Breast epithelium (tissue), 4 donors: Measurements from ENCODE around the gene PDE4D. TPM values are rescaled to one million over a fixed set of nuclear protein-coding genes. Genes with fewer than 3 reads are reported as not detected.

Source experiments
- DNase-seq, 2 donors: peaks; one replicate each; pipeline ENCODE4 v3.0.0-alpha.2; 2019; ENCODE audit warnings: low spot score in 2 of 2
- H3K27ac ChIP-seq, 2 donors: fragments of 200-600 bp; sonication (generic) in 1 of 2; one replicate each; pipeline ENCODE4 v1.5.1; 2016 to 2019; ENCODE audit warnings: mild to moderate bottlenecking in 1 of 2
- H3K27me3 ChIP-seq, 2 donors: fragments of 200-600 bp; sonication (generic) in 1 of 2; one replicate each; pipeline versions ENCODE4 v1.5.1 to v1.6.0; 2017 to 2019; ENCODE audit warnings: control low read depth in 1 of 2, mild to moderate bottlenecking in 1 of 2
- H3K36me3 ChIP-seq: fragments of 200-600 bp; one replicate; pipeline ENCODE4 v1.5.1; 2019
- H3K4me1 ChIP-seq, 2 donors: fragments of 200-600 bp; sonication (generic); one replicate each; pipeline ENCODE4 v1.5.1; 2016 to 2019; ENCODE audit warnings: control low read depth in 1 of 2
- H3K4me3 ChIP-seq, 3 donors: fragments of 200-600 bp; sonication (generic); 1 replicate in 2 of 3; 2 replicates in 1 of 3; pipeline ENCODE4 v1.5.1; 2016 to 2019; ENCODE audit warnings: mild to moderate bottlenecking in 3 of 3, moderate library complexity in 2 of 3
- H3K9me3 ChIP-seq, 2 donors: fragments of 200-600 bp; sonication (generic) in 1 of 2; one replicate each; pipeline ENCODE4 v1.5.1; 2016 to 2019; ENCODE audit warnings: control low read depth in 1 of 2
- CTCF ChIP-seq, 3 donors: fragments of 450-650 bp; IDR thresholded peaks; one replicate each; pipeline ENCODE4 v1.5.1; 2016 to 2017; ENCODE audit warnings: antibody characterized with exemption in 3 of 3, mild to moderate bottlenecking in 3 of 3, moderate library complexity in 3 of 3
- POLR2A ChIP-seq: fragments of 450-650 bp; IDR thresholded peaks from one replicate; pipeline ENCODE4 v1.6.1; 2016; ENCODE audit warnings: antibody characterized with exemption, mild to moderate bottlenecking, moderate library complexity
- POLR2AphosphoS5 ChIP-seq, 3 donors: sonication (generic); formaldehyde crosslinking; IDR thresholded peaks; one replicate each; pipeline ENCODE4 v1.6.1; 2017; ENCODE audit warnings: antibody characterized with exemption in 3 of 3
- intact Hi-C: fragments of 100-400 bp; cut with DNase I; formaldehyde crosslinking; loops from one replicate; pipeline ENCODE4 v1.15.1; 2023; ENCODE audit warnings: low total_unique reads
- total RNA-seq, 3 donors: library from RNA; depleted of rRNA; stranded (reverse); fragments of >200 nt; gene quantifications; one replicate each; pipeline ENCODE4 v1.1.0, GENCODE V29; 2016

PDE4D gene
- total RNA-seq, 3 donors from 2014 or later = 14.4 to 37.4 (median 28.2) TPM

- intact Hi-C loops = no loop called here
- H3K4me1 ChIP-seq = no peaks in the 10 kb centered on the region
- no peak overlapping the region for H3K4me3 ChIP-seq
- no peaks in the 10 kb centered on the region for H3K9me3 ChIP-seq
- H3K27me3 ChIP-seq = no peaks in the 10 kb centered on the region
- H3K27ac ChIP-seq = no peak overlapping the region
- no peak for DNase-seq
- H3K36me3 ChIP-seq = no peaks in the 10 kb centered on the region
- TF ChIP-seq POLR2A (no peak), POLR2AphosphoS5 (IDR thresholded peaks at IDR 0.05) (no peak), CTCF (IDR thresholded peaks at IDR 0.05) (no peak)
These were observed 547.0 kb downstream of the PDE4D start for GRCh38 chr5:59346514-59346913.

GRCh38 chr5:59342181-59342580 lies 551.3 kb downstream of the PDE4D start:
- Histone ChIP-seq H3K4me1 (no peaks in the 10 kb centered on the region), H3K9me3 (no peaks in the 10 kb centered on the region), H3K36me3 (no peaks in the 10 kb centered on the region), H3K27me3 (no peaks in the 10 kb centered on the region), H3K4me3 (no peak overlapping the region), H3K27ac (no peak overlapping the region)
- DNase-seq = no peak
- intact Hi-C loops = no loop called here
- TF ChIP-seq POLR2AphosphoS5 (IDR thresholded peaks at IDR 0.05) (no peak), POLR2A (no peak), CTCF (IDR thresholded peaks at IDR 0.05) (no peak)

GRCh38 chr5:59341760-59342159 lies 551.8 kb downstream of the PDE4D start:
- Histone ChIP-seq H3K27me3 (no peaks in the 10 kb centered on the region), H3K36me3 (no peaks in the 10 kb centered on the region), H3K4me3 (no peak overlapping the region), H3K4me1 (no peaks in the 10 kb centered on the region), H3K9me3 (no peaks in the 10 kb centered on the region), H3K27ac (no peak overlapping the region)
- no peak for DNase-seq
- TF ChIP-seq POLR2A (no peak), CTCF (IDR thresholded peaks at IDR 0.05) (no peak), POLR2AphosphoS5 (IDR thresholded peaks at IDR 0.05) (no peak)
- intact Hi-C loops = no loop called here

GRCh38 chr5:59341155-59341554 lies 552.4 kb downstream of the PDE4D start:
- TF ChIP-seq POLR2AphosphoS5 (IDR thresholded peaks at IDR 0.05) = no peak
- no peak for TF ChIP-seq CTCF (IDR thresholded peaks at IDR 0.05)
- TF ChIP-seq POLR2A = no peak
- Histone ChIP-seq H3K4me3 (no peak overlapping the region), H3K27ac (no peak overlapping the region), H3K27me3 (no peaks in the 10 kb centered on the region), H3K4me1 (no peaks in the 10 kb centered on the region), H3K36me3 (no peaks in the 10 kb centered on the region), H3K9me3 (no peaks in the 10 kb centered on the region)
- intact Hi-C loops = no loop called here
- DNase-seq = no peak

- no peak for TF ChIP-seq POLR2A
- no peaks in the 10 kb centered on the region for H3K4me1 ChIP-seq
- no peaks in the 10 kb centered on the region for H3K27me3 ChIP-seq
- no peaks in the 10 kb centered on the region for H3K36me3 ChIP-seq
- intact Hi-C loops = no loop called here
- no peaks in the 10 kb centered on the region for H3K9me3 ChIP-seq
- H3K27ac ChIP-seq = no peak overlapping the region
- DNase-seq = no peak
- no peak overlapping the region for H3K4me3 ChIP-seq
These were observed 552.9 kb downstream of the PDE4D start for GRCh38 chr5:59340637-59341036.

- no peak for DNase-seq
- Histone ChIP-seq H3K36me3 (no peaks in the 10 kb centered on the region), H3K9me3 (no peaks in the 10 kb centered on the region), H3K27me3 (no peaks in the 10 kb centered on the region), H3K4me3 (no peak overlapping the region), H3K27ac (no peak overlapping the region), H3K4me1 (no peaks in the 10 kb centered on the region)
- intact Hi-C loops = no loop called here
- TF ChIP-seq CTCF (IDR thresholded peaks at IDR 0.05) (no peak), POLR2A (no peak), POLR2AphosphoS5 (IDR thresholded peaks at IDR 0.05) (no peak)
These were observed 556.3 kb downstream of the PDE4D start for GRCh38 chr5:59337240-59337639.
